Upper lobe of left lung (tissue), 6 donors: ENCODE data around the gene PLIN4. TPM values are rescaled to one million over a fixed set of nuclear protein-coding genes. Genes with fewer than 3 reads are reported as not detected.

Experiments
- ATAC-seq, 2 donors: fragments of 200-7000 bp; cut with Tn5 transposase; one replicate each; pipeline ENCODE4 v1.9.1; 2022; ENCODE audit warnings: mild to moderate bottlenecking in 2 of 2, moderate library complexity in 2 of 2; ENCODE audit not compliant: low FRiP score in 2 of 2
- DNase-seq, 2 donors: peaks; one replicate each; pipeline ENCODE4 v3.0.0-alpha.2; 2019 to 2020
- H3K27ac ChIP-seq, 4 donors: fragments of 200-600 bp; sonication (generic); one replicate each; pipeline ENCODE4 v1.5.1; 2016 to 2019
- H3K27me3 ChIP-seq, 4 donors: fragments of 200-600 bp; sonication (generic); one replicate each; pipeline ENCODE4 v1.5.1; 2017 to 2019
- H3K36me3 ChIP-seq, 4 donors: fragments of 200-600 bp; sonication (generic); one replicate each; pipeline ENCODE4 v1.5.1; 2016 to 2019
- H3K4me1 ChIP-seq, 4 donors: fragments of 200-600 bp; sonication (generic); one replicate each; pipeline ENCODE4 v1.5.1; 2018 to 2019
- H3K4me3 ChIP-seq, 4 donors: fragments of 200-600 bp; sonication (generic); one replicate each; pipeline ENCODE4 v1.5.1; 2017 to 2019; ENCODE audit warnings: mild to moderate bottlenecking in 2 of 4, moderate library complexity in 1 of 4
- H3K9me3 ChIP-seq, 4 donors: fragments of 200-600 bp; sonication (generic); one replicate each; pipeline ENCODE4 v1.5.1; 2018 to 2019
- EP300 ChIP-seq, 4 donors: sonication (generic); formaldehyde crosslinking; IDR thresholded peaks; one replicate each; pipeline ENCODE4 v1.5.1; 2017; ENCODE audit warnings: antibody characterized with exemption in 4 of 4, control low read depth in 2 of 4
- POLR2A ChIP-seq, 4 donors: fragments of 450-650 bp; IDR thresholded peaks; one replicate each; pipeline ENCODE4 v1.5.1; 2016 to 2017; ENCODE audit warnings: antibody characterized with exemption in 4 of 4, mild to moderate bottlenecking in 2 of 4
- POLR2AphosphoS5 ChIP-seq, 2 donors: sonication (generic); formaldehyde crosslinking; IDR thresholded peaks; one replicate each; pipeline ENCODE4 v1.5.1; 2017; ENCODE audit warnings: antibody characterized with exemption in 2 of 2
- WGBS, 2 donors: methylation state at CpG; one replicate each; pipeline ENCODE4 v1.1.5; 2017 to 2018; 5-methylcytosine and 5-hydroxymethylcytosine counted together
- total RNA-seq, 6 donors: library from RNA; depleted of rRNA in 4 of 6; stranded (reverse); fragments of >200 nt in 4 of 6; gene quantifications; one replicate each; pipeline versions ENCODE4 v1.1.0 to v1.2.1, GENCODE V29; 2016 to 2021
- TF ChIP-seq, protein P1 (sequence below), 6 experiments: fragments of 450-650 bp in 4 of 6; fragments of 200-600 bp in 2 of 6; sonication (generic) in 2 of 6; IDR thresholded peaks; one replicate each; pipeline ENCODE4 v1.5.1; 2016 to 2019; ENCODE audit warnings: antibody characterized with exemption in 6 of 6
- donor health status: DM: no; HTN: no; CAD: no; lungs with moderate emphysema.
- donor health status: DM: no; HTN: yes; CAD: no; lungs with severe emphysema.

Gene PLIN4
- total RNA-seq, 6 donors from 2014 or later: 1.8 to 11.5 (median 3.8) TPM

GRCh38 chr19:4504297-4504701 is 14.0 kb downstream of the PLIN4 start:
- Histone ChIP-seq H3K9me3 (no peaks in the 10 kb centered on the region), H3K27me3 (no peaks in the 10 kb centered on the region), H3K4me1 (no peaks in the 10 kb centered on the region), H3K4me3 (no peak overlapping the region), H3K27ac (no peak overlapping the region), H3K36me3 (peaks cover 2 to 68% (median 45%) of the 10 kb centered on the region in 4 donors)
- TF ChIP-seq POLR2A (IDR thresholded peaks at IDR 0.05) (no peak), POLR2AphosphoS5 (IDR thresholded peaks at IDR 0.05) (no peak), EP300 (IDR thresholded peaks at IDR 0.05) (no peak)
- TF ChIP-seq, protein P1, sequence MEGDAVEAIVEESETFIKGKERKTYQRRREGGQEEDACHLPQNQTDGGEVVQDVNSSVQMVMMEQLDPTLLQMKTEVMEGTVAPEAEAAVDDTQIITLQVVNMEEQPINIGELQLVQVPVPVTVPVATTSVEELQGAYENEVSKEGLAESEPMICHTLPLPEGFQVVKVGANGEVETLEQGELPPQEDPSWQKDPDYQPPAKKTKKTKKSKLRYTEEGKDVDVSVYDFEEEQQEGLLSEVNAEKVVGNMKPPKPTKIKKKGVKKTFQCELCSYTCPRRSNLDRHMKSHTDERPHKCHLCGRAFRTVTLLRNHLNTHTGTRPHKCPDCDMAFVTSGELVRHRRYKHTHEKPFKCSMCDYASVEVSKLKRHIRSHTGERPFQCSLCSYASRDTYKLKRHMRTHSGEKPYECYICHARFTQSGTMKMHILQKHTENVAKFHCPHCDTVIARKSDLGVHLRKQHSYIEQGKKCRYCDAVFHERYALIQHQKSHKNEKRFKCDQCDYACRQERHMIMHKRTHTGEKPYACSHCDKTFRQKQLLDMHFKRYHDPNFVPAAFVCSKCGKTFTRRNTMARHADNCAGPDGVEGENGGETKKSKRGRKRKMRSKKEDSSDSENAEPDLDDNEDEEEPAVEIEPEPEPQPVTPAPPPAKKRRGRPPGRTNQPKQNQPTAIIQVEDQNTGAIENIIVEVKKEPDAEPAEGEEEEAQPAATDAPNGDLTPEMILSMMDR (IDR thresholded peaks at IDR 0.05): no peak
- DNase-seq (peak in 1 of 2 donors; percentile 82), ATAC-seq (no peak)
- 83% methylated on average over 4 of the region's 23 CpGs; no CpG with 5 or more reads in 1 of the 2 donors for WGBS, 2 donors

GRCh38 chr19:4503825-4504170 is 14.5 kb downstream of the PLIN4 start:
- DNase-seq (no peak), ATAC-seq (no peak)
- Histone ChIP-seq H3K9me3 (no peaks in the 10 kb centered on the region), H3K36me3 (peaks cover 2 to 73% (median 49%) of the 10 kb centered on the region in 4 donors), H3K4me3 (no peak overlapping the region), H3K27ac (no peak overlapping the region), H3K4me1 (no peaks in the 10 kb centered on the region), H3K27me3 (no peaks in the 10 kb centered on the region)
- 92 to 96% methylated on average over 7 to 10 of the region's 10 CpGs for WGBS, 2 donors
- TF ChIP-seq EP300 (IDR thresholded peaks at IDR 0.05) (no peak), POLR2AphosphoS5 (IDR thresholded peaks at IDR 0.05) (no peak), POLR2A (IDR thresholded peaks at IDR 0.05) (no peak)
- TF ChIP-seq, protein P1 (IDR thresholded peaks at IDR 0.05): no peak

- ATAC-seq (no peak), DNase-seq (peak in 1 of 2 donors; percentile 82)
- Histone ChIP-seq H3K36me3 (peaks cover 8 to 79% (median 54%) of the 10 kb centered on the region in 4 donors), H3K27me3 (no peaks in the 10 kb centered on the region), H3K4me3 (no peak overlapping the region), H3K4me1 (no peaks in the 10 kb centered on the region), H3K27ac (no peak overlapping the region), H3K9me3 (no peaks in the 10 kb centered on the region)
- no peak for TF ChIP-seq POLR2A (IDR thresholded peaks at IDR 0.05)
- no peak for TF ChIP-seq POLR2AphosphoS5 (IDR thresholded peaks at IDR 0.05)
- TF ChIP-seq, protein P1 (IDR thresholded peaks at IDR 0.05): no peak
- TF ChIP-seq EP300 (IDR thresholded peaks at IDR 0.05): no peak
- 80 to 95% methylated on average over 2 to 15 of the region's 25 CpGs for WGBS, 2 donors
Observed at GRCh38 chr19:4503132-4503824, 15.0 kb downstream of the PLIN4 start.

- Histone ChIP-seq H3K9me3 (no peaks in the 10 kb centered on the region), H3K4me1 (no peaks in the 10 kb centered on the region), H3K27ac (no peak overlapping the region), H3K4me3 (no peak overlapping the region), H3K36me3 (peaks cover 13 to 86% (median 62%) of the 10 kb centered on the region in 4 donors), H3K27me3 (no peaks in the 10 kb centered on the region)
- DNase-seq (peak in 1 of 2 donors; percentile 77), ATAC-seq (no peak)
- WGBS, 2 donors: 92% methylated on average over 26 to 37 of the region's 37 CpGs
- no peak for TF ChIP-seq EP300 (IDR thresholded peaks at IDR 0.05)
- no peak for TF ChIP-seq POLR2A (IDR thresholded peaks at IDR 0.05)
- TF ChIP-seq, protein P1 (IDR thresholded peaks at IDR 0.05): no peak
Observed at GRCh38 chr19:4502282-4503131, 15.8 kb downstream of the PLIN4 start.
